Large intestine (tissue), 3 donors: ENCODE results near the gene SIGLEC1. TPM values are rescaled to one million over a fixed set of nuclear protein-coding genes. Genes with fewer than 3 reads are reported as not detected.

Experiments
- DNase-seq, 2 donors: peaks; one replicate each; pipeline versions ENCODE4 v3.0.0 to v3.0.0-alpha.2; 2013
- H3K27ac ChIP-seq: one replicate; pipeline ENCODE4 v1.5.1; 2013; ENCODE audit warnings: low read length
- H3K27me3 ChIP-seq: 2 replicates; pipeline ENCODE4 v1.6.1; 2013; ENCODE audit warnings: low read length; ENCODE audit not compliant: control insufficient read depth, insufficient read depth
- H3K36me3 ChIP-seq: 2 replicates; pipeline ENCODE4 v1.6.1; 2013; ENCODE audit warnings: low read length; ENCODE audit not compliant: control insufficient read depth, insufficient read depth
- H3K4me1 ChIP-seq: one replicate; pipeline ENCODE4 v1.6.1; 2013; ENCODE audit warnings: low read length; ENCODE audit not compliant: control insufficient read depth, insufficient read depth
- H3K4me3 ChIP-seq: one replicate; pipeline ENCODE4 v1.5.1; 2013; ENCODE audit warnings: low read length
- H3K9me3 ChIP-seq: one replicate; pipeline ENCODE4 v1.6.1; 2013; ENCODE audit warnings: mild to moderate bottlenecking, low read depth, low read length, moderate library complexity; ENCODE audit not compliant: control insufficient read depth
- WGBS: methylation state at CpG from one replicate; pipeline ENCODE4 v1.1.5; 2013; ENCODE audit warnings: low lambda C conversion rate; ENCODE audit not compliant: insufficient coverage; 5-methylcytosine and 5-hydroxymethylcytosine counted together
- polyA plus RNA-seq: library from polyadenylated mRNA; unstranded; fragments of 120-200 nt; gene quantifications from one replicate; pipeline ENCODE4 v1.2.1, GENCODE V29; 2013

Gene SIGLEC1
- polyA plus RNA-seq, 1 donor = 4.3 TPM

- Histone ChIP-seq H3K9me3 (peaks cover 3% of the 10 kb centered on the region), H3K4me1 (peaks cover 8% of the 10 kb centered on the region), H3K4me3 (no peak overlapping the region), H3K27ac (peak overlapping the region; percentile 33), H3K27me3 (peaks cover 67% of the 10 kb centered on the region), H3K36me3 (no peaks in the 10 kb centered on the region)
- WGBS = no CpG with 5 or more reads among the region's 18 CpGs
- no peak for DNase-seq
Observed at GRCh38 chr20:3679749-3680700, 32.4 kb downstream of the SIGLEC1 start.

- no peak for DNase-seq
- H3K27ac ChIP-seq = no peak overlapping the region
- peaks cover 3% of the 10 kb centered on the region for H3K9me3 ChIP-seq
- no peaks in the 10 kb centered on the region for H3K36me3 ChIP-seq
- H3K4me1 ChIP-seq = peaks cover 8% of the 10 kb centered on the region
- no CpG with 5 or more reads among the region's 14 CpGs for WGBS
- peaks cover 73% of the 10 kb centered on the region for H3K27me3 ChIP-seq
- H3K4me3 ChIP-seq = no peak overlapping the region
Observed at GRCh38 chr20:3678856-3679720, 33.3 kb downstream of the SIGLEC1 start.

- H3K4me1 ChIP-seq = peaks cover 8% of the 10 kb centered on the region
Observed at GRCh38 chr20:3678198-3678597, 34.2 kb downstream of the SIGLEC1 start.

DNA sequence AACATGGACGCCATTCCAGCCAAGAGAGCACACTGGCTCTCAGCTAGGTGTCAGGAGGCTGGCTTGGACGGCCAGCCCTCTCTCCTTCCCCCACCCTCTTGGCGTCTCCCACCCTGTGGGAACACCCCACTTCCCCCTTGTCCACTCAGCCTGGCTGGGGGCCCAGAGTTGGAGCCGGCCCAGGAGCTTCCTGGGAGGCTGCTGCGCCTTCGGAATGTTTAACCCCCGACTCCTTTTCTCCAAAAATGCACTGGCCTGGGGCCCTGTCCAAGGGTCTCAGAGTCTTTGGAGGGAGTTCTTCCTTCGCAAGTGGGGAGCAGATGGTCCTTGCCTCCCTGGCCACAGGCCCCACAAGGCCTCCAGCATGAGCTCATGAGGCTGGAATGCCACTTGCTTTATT, 34.7 kb downstream of the SIGLEC1 start:
- WGBS = no CpG with 5 or more reads among the region's 8 CpGs
- H3K4me1 ChIP-seq = peaks cover 8% of the 10 kb centered on the region
- no peak overlapping the region for H3K4me3 ChIP-seq
- H3K27me3 ChIP-seq = peaks cover 75% of the 10 kb centered on the region
- no peaks in the 10 kb centered on the region for H3K36me3 ChIP-seq
- DNase-seq = no peak
- H3K27ac ChIP-seq = peak overlapping the region; percentile 58
- H3K9me3 ChIP-seq = peaks cover 3% of the 10 kb centered on the region

More at GRCh38 chr20:3678198-3678597, 34.2 kb downstream of the SIGLEC1 start:
- H3K27me3 ChIP-seq = peaks cover 74% of the 10 kb centered on the region
- no CpG with 5 or more reads among the region's 2 CpGs for WGBS
- no peak for DNase-seq
- H3K4me3 ChIP-seq = no peak overlapping the region
- H3K27ac ChIP-seq = peak overlapping the region; percentile 58
- no peaks in the 10 kb centered on the region for H3K36me3 ChIP-seq
- peaks cover 3% of the 10 kb centered on the region for H3K9me3 ChIP-seq

DNA sequence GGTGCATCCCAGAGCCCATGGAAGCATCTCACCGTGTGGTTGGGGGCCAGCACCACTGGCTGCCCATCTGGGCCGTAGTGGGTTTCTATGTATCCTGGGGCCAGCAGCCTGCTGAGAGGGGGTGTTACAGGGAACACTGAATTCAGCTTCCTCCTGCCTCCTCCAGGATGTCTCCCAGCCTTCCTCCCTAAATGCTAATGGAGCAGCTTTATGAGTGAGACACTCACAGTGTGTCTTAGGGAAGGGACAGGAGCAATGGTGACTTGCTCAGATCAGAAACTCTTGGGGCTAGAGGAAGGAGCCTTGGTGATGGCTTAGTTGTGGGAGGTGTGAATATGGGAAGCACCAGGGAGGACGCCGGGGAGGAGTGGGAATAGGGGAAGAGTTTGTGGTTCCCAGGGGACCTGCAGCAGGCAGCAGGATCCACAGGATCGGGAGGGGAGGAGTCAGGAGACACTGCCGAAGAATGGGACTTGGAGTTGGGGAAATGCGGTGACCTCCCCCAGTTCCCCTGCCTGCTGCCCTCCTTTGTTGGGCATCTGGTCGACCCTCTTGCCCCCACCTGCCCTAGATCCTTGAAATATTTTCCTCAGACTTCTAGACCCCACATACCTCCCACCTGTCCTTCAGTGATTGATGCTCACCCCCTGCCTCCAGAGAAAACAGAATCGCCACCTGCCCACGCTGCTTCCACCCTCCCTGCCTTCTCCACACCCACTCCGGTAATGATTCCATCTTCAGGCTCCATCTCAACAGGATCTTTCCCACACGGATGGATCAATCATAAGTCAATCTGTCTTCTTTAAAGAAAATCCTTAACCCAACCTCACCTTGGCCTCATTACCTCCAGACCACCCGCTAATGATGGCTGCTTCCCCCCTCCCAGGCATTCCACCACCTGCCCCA, 37.2 kb downstream of the SIGLEC1 start:
- peaks cover 76% of the 10 kb centered on the region for H3K27me3 ChIP-seq
- no CpG with 5 or more reads among the region's 13 CpGs for WGBS

DNA sequence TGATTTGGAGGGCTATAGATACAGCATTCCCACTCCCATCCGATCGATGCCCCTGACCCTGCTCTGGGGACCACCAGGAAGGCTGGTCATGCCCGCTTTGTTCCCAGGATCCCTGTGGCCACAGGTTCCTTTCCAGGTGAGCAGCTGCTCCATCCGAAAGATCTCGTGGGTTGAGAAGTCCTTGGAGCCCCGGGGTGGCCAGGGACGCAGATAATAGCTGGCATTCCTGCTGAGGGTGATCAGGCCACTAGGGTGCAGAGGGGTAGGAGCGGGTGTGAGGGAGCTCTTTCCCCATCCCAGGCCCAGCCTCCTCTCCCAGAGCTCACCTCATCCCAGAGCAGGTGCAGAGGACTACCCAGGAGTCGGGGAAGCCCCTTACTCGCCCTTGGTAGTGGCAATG, 38.0 kb downstream of the SIGLEC1 start:
- DNase-seq = no peak
- no CpG with 5 or more reads among the region's 10 CpGs for WGBS
- no peak overlapping the region for H3K27ac ChIP-seq
- no peak overlapping the region for H3K4me3 ChIP-seq
- H3K36me3 ChIP-seq = no peaks in the 10 kb centered on the region
- peaks cover 8% of the 10 kb centered on the region for H3K4me1 ChIP-seq
- peaks cover 69% of the 10 kb centered on the region for H3K27me3 ChIP-seq
- no peaks in the 10 kb centered on the region for H3K9me3 ChIP-seq

More for the DNA sequence above, 37.2 kb downstream of the SIGLEC1 start:
- no peaks in the 10 kb centered on the region for H3K9me3 ChIP-seq
- H3K4me1 ChIP-seq = peaks cover 8% of the 10 kb centered on the region
- no peaks in the 10 kb centered on the region for H3K36me3 ChIP-seq
- no peak overlapping the region for H3K27ac ChIP-seq
- no peak for DNase-seq
- H3K4me3 ChIP-seq = no peak overlapping the region

DNA sequence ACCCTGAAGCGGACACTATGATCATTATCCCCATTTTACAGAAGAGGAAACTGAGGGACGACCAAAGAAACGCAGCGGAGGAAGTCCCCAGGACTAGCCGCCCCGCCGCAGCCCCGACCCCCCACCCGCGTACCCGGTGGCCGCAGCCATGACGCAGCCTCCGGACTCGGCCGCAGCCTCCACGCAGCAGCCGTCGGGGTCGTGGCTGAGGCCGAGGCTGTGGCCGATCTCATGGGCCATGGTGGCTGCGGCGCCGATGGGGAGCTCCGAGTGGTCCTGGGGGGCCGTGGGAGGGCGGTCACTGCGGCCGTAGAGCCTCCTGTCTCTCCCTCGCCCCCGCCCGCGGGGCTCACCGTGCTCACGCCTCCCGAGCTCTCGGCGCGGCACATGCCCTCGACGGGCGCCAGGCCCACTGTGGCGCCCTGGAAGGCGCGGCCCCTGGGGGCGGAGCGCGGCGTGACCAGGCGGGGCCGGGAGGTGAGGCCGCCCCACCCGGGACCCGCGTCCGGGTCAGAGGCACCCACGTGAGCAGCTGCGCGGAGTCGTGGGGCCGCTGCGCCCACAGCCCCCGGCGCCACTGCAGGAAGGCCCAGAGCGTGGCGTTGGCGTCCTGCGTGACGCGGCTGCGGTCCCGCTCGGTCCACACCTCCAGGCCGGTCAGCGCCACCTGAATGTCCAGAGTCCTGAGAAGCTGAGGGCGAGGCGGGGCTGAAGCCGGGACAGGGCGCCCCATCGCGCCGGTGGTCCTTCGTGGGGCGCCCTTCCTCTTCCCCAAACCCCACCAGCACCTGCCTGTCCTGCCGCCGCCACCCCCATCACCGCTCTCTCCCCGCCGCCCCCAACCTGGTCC, 39.0 kb downstream of the SIGLEC1 start:
- Histone ChIP-seq H3K36me3 (no peaks in the 10 kb centered on the region), H3K27me3 (peaks cover 69% of the 10 kb centered on the region), H3K9me3 (no peaks in the 10 kb centered on the region), H3K4me1 (peaks cover 8% of the 10 kb centered on the region), H3K4me3 (no peak overlapping the region), H3K27ac (no peak overlapping the region)
- no peak for DNase-seq
- no CpG with 5 or more reads among the region's 90 CpGs for WGBS

DNA sequence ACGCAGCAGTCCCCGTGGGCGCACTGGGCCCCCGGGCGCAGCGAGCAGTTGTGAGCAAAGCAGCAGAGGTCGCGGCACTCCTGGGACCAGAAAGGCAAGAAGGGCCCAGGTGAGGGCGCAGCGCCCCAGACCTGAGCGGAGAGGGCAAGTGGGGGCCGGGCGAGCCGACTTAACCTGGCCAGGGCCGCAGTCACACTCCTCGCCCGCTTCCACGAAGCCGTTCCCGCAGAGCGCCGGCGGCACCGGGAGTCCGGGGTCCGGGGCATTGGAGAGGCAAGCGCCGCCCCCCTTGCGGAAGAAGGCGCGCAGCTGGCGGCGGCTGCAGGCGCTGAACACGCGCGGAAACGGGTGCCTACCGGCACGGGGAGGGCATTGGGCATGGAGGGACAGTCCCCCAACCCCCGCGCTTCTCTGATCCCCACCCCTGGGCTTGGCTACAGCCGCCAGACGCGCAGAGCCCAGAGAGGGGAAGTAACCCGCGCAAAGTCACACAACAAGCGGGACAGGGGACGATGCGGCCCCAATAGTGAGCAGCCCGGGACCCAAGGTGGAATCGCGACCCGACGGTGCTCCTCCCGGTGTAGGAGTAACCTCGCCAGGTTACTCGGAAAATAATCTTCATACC, 39.7 kb downstream of the SIGLEC1 start:
- H3K27me3 ChIP-seq = peaks cover 65% of the 10 kb centered on the region
- H3K4me1 ChIP-seq = peaks cover 4% of the 10 kb centered on the region
- no peak overlapping the region for H3K27ac ChIP-seq
- no peaks in the 10 kb centered on the region for H3K9me3 ChIP-seq
- WGBS = no CpG with 5 or more reads among the region's 58 CpGs
- no peaks in the 10 kb centered on the region for H3K36me3 ChIP-seq
- no peak for DNase-seq
- no peak overlapping the region for H3K4me3 ChIP-seq

DNA sequence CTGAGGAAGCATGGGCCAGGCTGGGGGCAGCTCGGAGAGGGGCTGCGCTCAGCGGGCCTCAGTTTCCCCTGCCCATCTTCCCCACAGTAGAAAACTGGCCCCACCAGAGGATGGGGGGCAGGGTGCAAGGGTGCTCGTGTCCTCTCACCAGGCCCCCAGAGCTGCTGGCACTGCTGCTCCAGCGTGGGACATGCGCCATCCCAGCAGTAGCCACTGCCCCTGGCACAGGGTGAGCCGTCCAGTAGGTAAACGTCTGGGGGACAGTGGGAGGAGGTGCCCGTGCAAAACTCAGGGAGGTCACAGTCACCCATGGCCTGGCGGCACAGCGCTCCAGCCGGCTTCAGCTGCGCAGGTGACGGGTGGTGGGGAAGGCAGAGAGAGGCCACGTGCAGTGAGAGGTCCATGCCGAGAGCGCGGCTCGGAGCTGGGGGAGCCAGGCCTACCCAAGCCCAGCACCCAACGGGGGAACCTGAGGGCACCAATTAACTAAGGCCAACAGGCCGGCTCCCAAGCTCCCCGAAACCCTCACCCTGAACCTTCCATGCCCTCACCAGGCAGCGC, 40.3 kb downstream of the SIGLEC1 start:
- no peak for DNase-seq
- peaks cover 65% of the 10 kb centered on the region for H3K27me3 ChIP-seq
- no peaks in the 10 kb centered on the region for H3K4me1 ChIP-seq
- no peak overlapping the region for H3K4me3 ChIP-seq
- H3K9me3 ChIP-seq = no peaks in the 10 kb centered on the region
- H3K36me3 ChIP-seq = no peaks in the 10 kb centered on the region
- no CpG with 5 or more reads among the region's 23 CpGs for WGBS
- no peak overlapping the region for H3K27ac ChIP-seq
